A549 (cell line): ENCODE data around the gene TPO. TPM values are rescaled to one million over a fixed set of nuclear protein-coding genes. Genes with fewer than 3 reads are reported as not detected.

Experiments
- ATAC-seq, 2 experiments: fragments of 200-7000 bp in 1 of 2; fragments of >200 bp in 1 of 2; cut with Nextera tagmentation in 1 of 2; cut with Tn5 transposase in 1 of 2; 3 replicates each; pipeline versions ENCODE4 v1.8.0 to v1.9.1; 2018 to 2020; ENCODE audit warnings: mild to moderate bottlenecking in 1 of 2, moderate library complexity in 1 of 2
- CTCF ChIA-PET: fragments of 300-600 bp; sonication (Branson Sonifier 250); formaldehyde crosslinking; extraction: SDS; loops from one replicate; lab custom pipeline; 2021; ENCODE audit warnings: antibody characterized with exemption, inconsistent platforms; lab: Yijun Ruan, JAX
- POLR2A ChIA-PET: fragments of 350-600 bp; formaldehyde crosslinking; extraction: SDS; loops from one replicate; lab custom pipeline; 2021; ENCODE audit warnings: antibody characterized with exemption, inconsistent platforms; lab: Yijun Ruan, JAX
- DNase-seq, 2 experiments: peaks; one replicate each; pipeline versions ENCODE4 v3.0.0 to v3.0.0-alpha.2; 2011 to 2016; ENCODE audit warnings: low read depth in 1 of 2, low spot score in 1 of 2
- FAIRE-seq: peaks from 2 replicates; lab custom pipeline; 2011; peaks lifted over from hg19 to GRCh38; lab: Jason Lieb, UNC
- H3K27ac ChIP-seq, 2 experiments: fragments of >200 bp; sonication (Bioruptor Twin); formaldehyde crosslinking; 3 replicates each; pipeline ENCODE4 v1.5.1; 2016 to 2017
- H3K4me1 ChIP-seq: fragments of >200 bp; sonication (Bioruptor Twin); formaldehyde crosslinking; 3 replicates; pipeline ENCODE4 v1.6.1; 2016
- H3K4me2 ChIP-seq: fragments of >200 bp; sonication (Bioruptor Twin); formaldehyde crosslinking; 3 replicates; pipeline ENCODE4 v1.6.1; 2016
- H3K4me3 ChIP-seq: fragments of >200 bp; sonication (Bioruptor Twin); formaldehyde crosslinking; 3 replicates; pipeline ENCODE4 v1.5.1; 2016
- H3K9me3 ChIP-seq: fragments of >200 bp; sonication (Bioruptor Twin); formaldehyde crosslinking; 3 replicates; pipeline ENCODE4 v1.6.1; 2016
- BHLHE40 ChIP-seq: IDR thresholded peaks from 2 replicates; pipeline ENCODE4 v1.6.1; 2012; ENCODE audit warnings: low read depth, low read length, inconsistent platforms
- CBX2 ChIP-seq: fragments of 200-600 bp; sonication (generic); IDR thresholded peaks from 2 replicates; pipeline ENCODE4 v1.6.1; 2016; ENCODE audit warnings: low read depth, mild to moderate bottlenecking, borderline replicate concordance
- CBX8 ChIP-seq: fragments of 200-600 bp; sonication (generic); IDR thresholded peaks from 2 replicates; pipeline ENCODE4 v1.6.1; 2016
- CHD2 ChIP-seq: fragments of 150-350 bp; IDR thresholded peaks from 2 replicates; pipeline ENCODE4 v1.6.1; 2014; ENCODE audit warnings: low read length; ENCODE audit not compliant: partially characterized antibody
- CHD4 ChIP-seq: fragments of 200-600 bp; sonication (generic); IDR thresholded peaks from 2 replicates; pipeline ENCODE4 v1.6.1; 2016; ENCODE audit warnings: antibody characterized with exemption, mild to moderate bottlenecking, borderline replicate concordance
- E2F6 ChIP-seq: IDR thresholded peaks from 2 replicates; pipeline ENCODE4 v1.6.1; 2012; ENCODE audit warnings: low read depth, borderline replicate concordance
- EHMT2 ChIP-seq: fragments of 200-600 bp; sonication (generic); IDR thresholded peaks from 2 replicates; pipeline ENCODE4 v1.6.1; 2016; ENCODE audit warnings: antibody characterized with exemption, low read depth, mild to moderate bottlenecking, moderate library complexity
- ESRRA ChIP-seq: fragments of 150-350 bp; IDR thresholded peaks from 2 replicates; pipeline ENCODE4 v1.6.1; 2014; ENCODE audit warnings: mild to moderate bottlenecking, low read length, borderline replicate concordance
- FOSB ChIP-seq: fragments of 250-450 bp; sonication (Bioruptor Pico); IDR thresholded peaks from 2 replicates; pipeline ENCODE4 v1.5.0; 2020; ENCODE audit warnings: mild to moderate bottlenecking, moderate library complexity
- FOXS1 ChIP-seq: fragments of 250-450 bp; sonication (Bioruptor Pico); IDR thresholded peaks from 2 replicates; pipeline ENCODE4 v1.5.0; 2020; ENCODE audit warnings: mild to moderate bottlenecking, moderate library complexity
- HMGXB4 ChIP-seq: fragments of 250-450 bp; sonication (Bioruptor Pico); IDR thresholded peaks from 2 replicates; pipeline ENCODE4 v1.5.0; 2021; ENCODE audit warnings: mild to moderate bottlenecking, moderate library complexity, borderline replicate concordance
- HOXA7 ChIP-seq: fragments of 250-450 bp; sonication (Bioruptor Pico); IDR thresholded peaks from 2 replicates; pipeline ENCODE4 v1.5.0; 2020; ENCODE audit warnings: mild to moderate bottlenecking, moderate library complexity
- HOXB13 ChIP-seq: fragments of 250-450 bp; sonication (Bioruptor Pico); IDR thresholded peaks from 2 replicates; pipeline ENCODE4 v1.5.0; 2020; ENCODE audit warnings: low read depth, mild to moderate bottlenecking, moderate library complexity
- KDM5A ChIP-seq: fragments of 200-600 bp; sonication (generic); IDR thresholded peaks from 2 replicates; pipeline ENCODE4 v1.6.1; 2016; ENCODE audit warnings: antibody characterized with exemption, mild to moderate bottlenecking
- MYC ChIP-seq: IDR thresholded peaks from 2 replicates; pipeline ENCODE4 v1.6.1; 2012; ENCODE audit warnings: mild to moderate bottlenecking, inconsistent platforms, low read length, improper control_type of control experiment, borderline replicate concordance
- NPAS2 ChIP-seq: fragments of 250-450 bp; sonication (Bioruptor Pico); IDR thresholded peaks from 2 replicates; pipeline ENCODE4 v1.8.0; 2022; ENCODE audit warnings: mild to moderate bottlenecking, moderate library complexity, borderline replicate concordance
- PHF8 ChIP-seq: fragments of 200-600 bp; sonication (generic); IDR thresholded peaks from 2 replicates; pipeline ENCODE4 v1.6.1; 2016; ENCODE audit warnings: low read depth, mild to moderate bottlenecking, antibody characterized with exemption, moderate library complexity, borderline replicate concordance
- POLR2A ChIP-seq: IDR thresholded peaks from 2 replicates; pipeline ENCODE4 v1.6.1; 2012; ENCODE audit warnings: mild to moderate bottlenecking, low read length
- POLR2AphosphoS2 ChIP-seq: conservative IDR thresholded peaks from 2 replicates; pipeline ENCODE4 v1.6.1; 2012; ENCODE audit warnings: low read length, improper control_type of control experiment, inconsistent platforms
- RCOR1 ChIP-seq: fragments of 150-350 bp; IDR thresholded peaks from 2 replicates; pipeline ENCODE4 v1.6.1; 2014; ENCODE audit warnings: antibody characterized with exemption, low read length, low read depth
- RFX5 ChIP-seq: fragments of 450-650 bp; IDR thresholded peaks from 2 replicates; pipeline ENCODE4 v1.7.1; 2014; ENCODE audit warnings: antibody characterized with exemption, mild to moderate bottlenecking, moderate library complexity
- RNF2 ChIP-seq: fragments of 200-600 bp; sonication (generic); IDR thresholded peaks from 2 replicates; pipeline ENCODE4 v1.6.1; 2016; ENCODE audit warnings: low read depth, mild to moderate bottlenecking, antibody characterized with exemption, moderate library complexity, borderline replicate concordance
- SREBF2 ChIP-seq: fragments of 450-650 bp; IDR thresholded peaks from 2 replicates; pipeline ENCODE4 v1.6.1; 2014; ENCODE audit warnings: mild to moderate bottlenecking, moderate library complexity
- TP53 ChIP-seq: fragments of 250-450 bp; sonication (Bioruptor Pico); IDR thresholded peaks from 2 replicates; pipeline ENCODE4 v1.5.0; 2021; ENCODE audit warnings: mild to moderate bottlenecking, moderate library complexity
- USF2 ChIP-seq: fragments of 450-650 bp; IDR thresholded peaks from 2 replicates; pipeline ENCODE4 v1.6.1; 2014; ENCODE audit warnings: antibody characterized with exemption
- WGBS: methylation state at CpG from one replicate; pipeline ENCODE4 v1.1.6; 2017; ENCODE audit errors: missing lambda C conversion rate; 5-methylcytosine and 5-hydroxymethylcytosine counted together
- polyA plus RNA-seq, 4 experiments: library from polyadenylated mRNA; depleted of rRNA in 3 of 4; stranded (reverse); fragments of >200 nt; fragmentation: RNase III in 1 of 4; extraction: RNeasy Plus Mini Kit Qiagen cat#74134 plus additional on column Dnase treatment in 1 of 4; gene quantifications; 2 replicates in 3 of 4; 3 replicates in 1 of 4; pipeline ENCODE4 v1.2.3, GENCODE V29; 2011 to 2017

The TPO gene
- polyA plus RNA-seq, 2 of the 4 experiments (the other 2 are of a cell fraction): 0.05 TPM; not detected in 1

DNA sequence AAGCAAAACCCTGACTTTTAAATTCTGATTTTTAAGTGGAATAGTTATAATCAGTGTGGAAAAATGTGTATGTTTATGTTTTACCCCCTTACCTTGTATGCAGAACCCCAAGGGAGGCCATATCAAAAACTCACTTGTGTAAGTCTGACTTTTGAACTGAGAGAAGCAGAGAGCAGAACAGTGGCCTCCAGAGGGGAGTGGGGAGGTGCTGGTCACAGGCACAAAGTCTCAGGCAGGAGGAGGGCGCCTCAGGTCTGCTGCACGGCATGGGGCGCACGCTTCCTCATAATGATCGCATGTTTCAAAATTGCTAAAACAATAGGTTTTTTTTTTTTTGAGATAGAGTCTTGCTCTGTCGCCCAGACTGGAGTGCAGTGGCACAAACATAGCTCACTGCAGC is 127.8 kb downstream of the TPO start:
- H3K9me3 ChIP-seq: no peaks in the 10 kb centered on the region
- DNase-seq: no peak
- no peak overlapping the region for H3K4me3 ChIP-seq
- ChIA-PET POLR2A (no interaction called here), CTCF (interaction anchor here (0.6 to 2.6 kb wide), 3 partner anchors 10 to 88 kb away, joined by 3 to 9 read pairs (median 3); no protein-coding TSS in a partner anchor)
- no peaks in the 10 kb centered on the region for H3K4me1 ChIP-seq
- no peak for ATAC-seq
- WGBS: 72% methylated on average over 6 of the region's 6 CpGs
- no peak overlapping the region for H3K27ac ChIP-seq
- FAIRE-seq: no peak
- no peak for TF ChIP-seq HOXA7
- TF ChIP-seq USF2: no peak
- no peak for TF ChIP-seq POLR2A
- no peak for TF ChIP-seq ESRRA
- TF ChIP-seq POLR2AphosphoS2: no peak
- TF ChIP-seq CBX8: no peak
- no peak for TF ChIP-seq CHD2
- no peak for TF ChIP-seq CBX2
- no peak for TF ChIP-seq E2F6
- no peak for TF ChIP-seq FOSB (CRISPR knock-in tag)
- H3K4me2 ChIP-seq: no peak overlapping the region

DNA sequence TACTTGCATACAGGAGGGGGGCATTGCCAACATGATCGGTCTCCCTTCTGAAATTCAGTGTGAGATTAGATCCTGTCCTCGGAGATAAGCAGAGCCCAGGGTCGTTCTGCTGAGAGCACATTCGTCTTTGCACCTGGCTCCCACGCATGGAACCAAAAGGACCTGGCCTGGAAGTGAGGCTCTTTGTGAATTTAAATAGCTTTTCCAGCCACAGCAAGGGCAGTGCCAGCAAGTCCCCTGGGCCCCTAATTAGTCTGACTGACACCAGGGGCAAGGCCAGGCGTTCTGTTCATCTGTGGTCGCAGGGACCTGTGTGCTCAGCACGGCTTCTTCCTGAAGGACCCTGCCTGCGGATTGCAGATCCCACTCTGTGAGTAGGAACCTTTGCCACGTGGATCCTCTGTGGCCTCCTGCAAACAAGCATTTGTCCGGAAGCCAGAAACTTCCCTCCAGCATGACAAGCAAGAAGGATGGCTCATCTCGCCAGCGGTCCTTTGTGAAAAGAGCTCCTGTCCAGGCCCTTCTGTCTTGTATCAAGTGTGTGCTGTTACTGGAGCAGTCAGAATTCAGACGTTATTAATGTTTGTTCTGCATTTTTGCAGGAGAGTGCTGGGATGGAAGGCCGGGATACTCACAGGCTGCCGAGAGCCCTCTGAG is 128.7 kb downstream of the TPO start:
- no peak for FAIRE-seq
- 37% methylated on average over 16 of the region's 16 CpGs for WGBS
- Histone ChIP-seq H3K4me3 (no peak overlapping the region), H3K9me3 (no peaks in the 10 kb centered on the region), H3K4me1 (no peaks in the 10 kb centered on the region), H3K4me2 (no peak overlapping the region), H3K27ac (no peak overlapping the region)
- no peak for DNase-seq
- ATAC-seq: no peak
- TF ChIP-seq PHF8 (no peak), POLR2AphosphoS2 (no peak), FOSB (CRISPR knock-in tag) (no peak), HOXA7 (no peak), FOXS1 (no peak), HOXB13 (CRISPR knock-in tag) (no peak), POLR2A (no peak), EHMT2 (no peak), HMGXB4 (no peak), SREBF2 (no peak), NPAS2 (CRISPR knock-in tag) (no peak), USF2 (no peak), RNF2 (no peak), KDM5A (no peak), TP53 (CRISPR knock-in tag) (no peak), RFX5 (no peak), MYC (no peak), RCOR1 (no peak), BHLHE40 (no peak), CHD4 (no peak)
- POLR2A ChIA-PET: no interaction called here
- CTCF ChIA-PET: interaction anchor here (0.6 to 2.6 kb wide), 4 partner anchors 9 to 88 kb away, joined by 3 to 9 read pairs (median 3); no protein-coding TSS in a partner anchor
